BLaER1 (cell line): ENCODE measurements around the gene CTNNA2.

Experiments used
- H3K27ac ChIP-seq: shearing (Covaris generic); formaldehyde crosslinking; 2 replicates; pipeline ENCODE4 v1.8.1; 2022
- H3K27me3 ChIP-seq: shearing (Covaris generic); formaldehyde crosslinking; 2 replicates; pipeline ENCODE4 v1.8.1; 2022
- H3K36me3 ChIP-seq: shearing (Covaris generic); formaldehyde crosslinking; 2 replicates; pipeline ENCODE4 v1.8.1; 2022
- H3K4me1 ChIP-seq: shearing (Covaris generic); formaldehyde crosslinking; 2 replicates; pipeline ENCODE4 v1.8.1; 2022
- H3K4me2 ChIP-seq: shearing (Covaris generic); formaldehyde crosslinking; 2 replicates; pipeline ENCODE4 v1.8.1; 2022
- H3K4me3 ChIP-seq: shearing (Covaris generic); formaldehyde crosslinking; 2 replicates; pipeline ENCODE4 v1.8.1; 2022
- H3K9ac ChIP-seq: shearing (Covaris generic); formaldehyde crosslinking; 2 replicates; pipeline ENCODE4 v1.8.1; 2022
- H3K9me3 ChIP-seq: shearing (Covaris generic); formaldehyde crosslinking; 2 replicates; pipeline ENCODE4 v1.8.1; 2022
- H4K20me1 ChIP-seq: shearing (Covaris generic); formaldehyde crosslinking; 2 replicates; pipeline ENCODE4 v1.8.1; 2022
- Cebpa-rat ChIP-seq: shearing (Covaris generic); IDR thresholded peaks from 2 replicates; pipeline ENCODE4 v1.8.1; 2022

The CTNNA2 gene

GRCh38 chr2:79774016-79774415, 261.2 kb downstream of the CTNNA2 start:
- Histone ChIP-seq H3K9me3 (no peaks in the 10 kb centered on the region), H3K4me1 (no peaks in the 10 kb centered on the region), H3K4me3 (no peak overlapping the region), H3K4me2 (no peak overlapping the region), H3K27me3 (no peaks in the 10 kb centered on the region), H3K9ac (no peak overlapping the region), H4K20me1 (no peaks in the 10 kb centered on the region), H3K27ac (no peak overlapping the region), H3K36me3 (no peaks in the 10 kb centered on the region)
- TF ChIP-seq Cebpa-rat = no peak

GRCh38 chr2:79776461-79776860, 263.6 kb downstream of the CTNNA2 start:
- Histone ChIP-seq H3K27me3 (no peaks in the 10 kb centered on the region), H3K4me1 (no peaks in the 10 kb centered on the region), H4K20me1 (no peaks in the 10 kb centered on the region), H3K4me2 (no peak overlapping the region), H3K9me3 (no peaks in the 10 kb centered on the region), H3K27ac (no peak overlapping the region), H3K36me3 (no peaks in the 10 kb centered on the region), H3K9ac (no peak overlapping the region), H3K4me3 (no peak overlapping the region)
- no peak for TF ChIP-seq Cebpa-rat

- H3K36me3 ChIP-seq = no peaks in the 10 kb centered on the region
- no peak overlapping the region for H3K9ac ChIP-seq
- no peaks in the 10 kb centered on the region for H3K9me3 ChIP-seq
- no peak overlapping the region for H3K27ac ChIP-seq
- no peaks in the 10 kb centered on the region for H3K4me1 ChIP-seq
- no peak overlapping the region for H3K4me3 ChIP-seq
- H3K27me3 ChIP-seq = no peaks in the 10 kb centered on the region
- TF ChIP-seq Cebpa-rat = no peak
- H4K20me1 ChIP-seq = no peaks in the 10 kb centered on the region
- no peak overlapping the region for H3K4me2 ChIP-seq
Measured at GRCh38 chr2:79780781-79781180, 267.9 kb downstream of the CTNNA2 start.

GRCh38 chr2:79782576-79783452, 270.0 kb downstream of the CTNNA2 start:
- Histone ChIP-seq H3K27ac (no peak overlapping the region), H3K9ac (no peak overlapping the region), H3K27me3 (no peaks in the 10 kb centered on the region), H3K4me1 (no peaks in the 10 kb centered on the region), H3K4me2 (no peak overlapping the region), H3K9me3 (no peaks in the 10 kb centered on the region), H3K36me3 (no peaks in the 10 kb centered on the region), H4K20me1 (no peaks in the 10 kb centered on the region), H3K4me3 (no peak overlapping the region)
- TF ChIP-seq Cebpa-rat = no peak

- no peaks in the 10 kb centered on the region for H3K36me3 ChIP-seq
- H3K27ac ChIP-seq = no peak overlapping the region
- no peak overlapping the region for H3K9ac ChIP-seq
- no peak overlapping the region for H3K4me2 ChIP-seq
- no peaks in the 10 kb centered on the region for H3K4me1 ChIP-seq
- no peaks in the 10 kb centered on the region for H3K9me3 ChIP-seq
- H3K4me3 ChIP-seq = no peak overlapping the region
- H4K20me1 ChIP-seq = no peaks in the 10 kb centered on the region
- no peaks in the 10 kb centered on the region for H3K27me3 ChIP-seq
- no peak for TF ChIP-seq Cebpa-rat
Measured at GRCh38 chr2:79788952-79789651, 276.3 kb downstream of the CTNNA2 start.

GRCh38 chr2:79789811-79790210, 277.0 kb downstream of the CTNNA2 start:
- no peak overlapping the region for H3K27ac ChIP-seq
- H3K27me3 ChIP-seq = no peaks in the 10 kb centered on the region
- TF ChIP-seq Cebpa-rat = no peak
- no peak overlapping the region for H3K4me3 ChIP-seq
- H4K20me1 ChIP-seq = no peaks in the 10 kb centered on the region
- no peaks in the 10 kb centered on the region for H3K36me3 ChIP-seq
- H3K9ac ChIP-seq = no peak overlapping the region
- H3K9me3 ChIP-seq = no peaks in the 10 kb centered on the region
- no peaks in the 10 kb centered on the region for H3K4me1 ChIP-seq
- no peak overlapping the region for H3K4me2 ChIP-seq

GRCh38 chr2:79792090-79792489, 279.2 kb downstream of the CTNNA2 start:
- Histone ChIP-seq H3K4me2 (no peak overlapping the region), H3K36me3 (no peaks in the 10 kb centered on the region), H3K9ac (no peak overlapping the region), H3K27ac (no peak overlapping the region), H3K27me3 (no peaks in the 10 kb centered on the region), H3K4me1 (no peaks in the 10 kb centered on the region), H4K20me1 (no peaks in the 10 kb centered on the region), H3K9me3 (no peaks in the 10 kb centered on the region), H3K4me3 (no peak overlapping the region)
- TF ChIP-seq Cebpa-rat = no peak

GRCh38 chr2:79793006-79793405, 280.2 kb downstream of the CTNNA2 start:
- H3K27me3 ChIP-seq = no peaks in the 10 kb centered on the region
- TF ChIP-seq Cebpa-rat = no peak
- H3K4me1 ChIP-seq = no peaks in the 10 kb centered on the region
- no peak overlapping the region for H3K4me3 ChIP-seq
- no peaks in the 10 kb centered on the region for H4K20me1 ChIP-seq
- no peaks in the 10 kb centered on the region for H3K9me3 ChIP-seq
- H3K9ac ChIP-seq = no peak overlapping the region
- H3K4me2 ChIP-seq = no peak overlapping the region
- no peak overlapping the region for H3K27ac ChIP-seq
- no peaks in the 10 kb centered on the region for H3K36me3 ChIP-seq

GRCh38 chr2:79796641-79797040, 283.8 kb downstream of the CTNNA2 start:
- no peaks in the 10 kb centered on the region for H3K36me3 ChIP-seq
- H4K20me1 ChIP-seq = no peaks in the 10 kb centered on the region
- no peak overlapping the region for H3K4me2 ChIP-seq
- H3K27ac ChIP-seq = no peak overlapping the region
- H3K9me3 ChIP-seq = no peaks in the 10 kb centered on the region
- no peak overlapping the region for H3K4me3 ChIP-seq
- H3K27me3 ChIP-seq = no peaks in the 10 kb centered on the region
- H3K4me1 ChIP-seq = no peaks in the 10 kb centered on the region
- no peak overlapping the region for H3K9ac ChIP-seq
- no peak for TF ChIP-seq Cebpa-rat

GRCh38 chr2:79798776-79799175, 285.9 kb downstream of the CTNNA2 start:
- Histone ChIP-seq H3K4me1 (no peaks in the 10 kb centered on the region), H3K27ac (no peak overlapping the region), H3K4me3 (no peak overlapping the region), H3K9ac (no peak overlapping the region), H3K4me2 (no peak overlapping the region), H4K20me1 (no peaks in the 10 kb centered on the region), H3K36me3 (no peaks in the 10 kb centered on the region), H3K9me3 (no peaks in the 10 kb centered on the region), H3K27me3 (no peaks in the 10 kb centered on the region)
- no peak for TF ChIP-seq Cebpa-rat
